Liver (tissue), 9 donors: Measurements from ENCODE around the gene NCF4. TPM values are rescaled to one million over a fixed set of nuclear protein-coding genes. Genes with fewer than 3 reads are reported as not detected.

ENCODE experiments used
- DNase-seq: peaks from one replicate; pipeline ENCODE4 v3.0.0-alpha.2; 2017; ENCODE audit warnings: low spot score
- H3K27ac ChIP-seq, 2 donors: one replicate each; pipeline ENCODE4 v1.7.0; 2013; ENCODE audit warnings: inconsistent platforms in 2 of 2, low read length in 2 of 2, control low read depth in 1 of 2, low read depth in 1 of 2, mild to moderate bottlenecking in 1 of 2
- H3K27me3 ChIP-seq, 4 donors: one replicate each; pipeline versions ENCODE4 v1.6.1 to v1.7.0; 2013; ENCODE audit warnings: low read length in 3 of 4, inconsistent platforms in 1 of 4, mild to moderate bottlenecking in 1 of 4, moderate library complexity in 1 of 4; ENCODE audit not compliant: control insufficient read depth in 4 of 4, insufficient read depth in 4 of 4
- H3K36me3 ChIP-seq, 4 donors: one replicate each; pipeline versions ENCODE4 v1.6.1 to v1.7.0; 2013; ENCODE audit warnings: low read length in 3 of 4, mild to moderate bottlenecking in 3 of 4, low read depth in 1 of 4, moderate library complexity in 1 of 4; ENCODE audit not compliant: control insufficient read depth in 4 of 4, insufficient read depth in 3 of 4
- H3K4me1 ChIP-seq, 4 donors: one replicate each; pipeline versions ENCODE4 v1.6.1 to v1.7.0; 2013; ENCODE audit warnings: low read length in 3 of 4, mild to moderate bottlenecking in 3 of 4, moderate library complexity in 1 of 4; ENCODE audit not compliant: control insufficient read depth in 4 of 4, insufficient read depth in 4 of 4
- H3K4me3 ChIP-seq, 3 donors: one replicate each; pipeline versions ENCODE4 v1.6.1 to v1.7.0; 2013; ENCODE audit warnings: low read length in 3 of 3, control low read depth in 1 of 3, low read depth in 1 of 3, mild to moderate bottlenecking in 1 of 3
- H3K9ac ChIP-seq, 2 donors: one replicate each; pipeline ENCODE4 v1.7.0; 2013; ENCODE audit warnings: low read length in 2 of 2, mild to moderate bottlenecking in 2 of 2, moderate library complexity in 2 of 2, control low read depth in 1 of 2, low read depth in 1 of 2
- H3K9me3 ChIP-seq, 4 donors: one replicate each; pipeline versions ENCODE4 v1.6.1 to v1.7.0; 2013; ENCODE audit warnings: low read length in 3 of 4; ENCODE audit not compliant: control insufficient read depth in 4 of 4
- CTCF ChIP-seq: fragments of 150-350 bp; IDR thresholded peaks from 2 replicates; pipeline ENCODE4 v1.5.1; 2017; ENCODE audit warnings: improper control_type of control experiment, low read depth, low read length; ENCODE audit not compliant: missing input control
- EGR1 ChIP-seq, 2 donors: IDR thresholded peaks; 2 replicates each; pipeline ENCODE4 v1.6.1; 2016 to 2018; ENCODE audit warnings: antibody characterized with exemption in 2 of 2, low read depth in 2 of 2
- FOXA1 ChIP-seq: IDR thresholded peaks from 2 replicates; pipeline ENCODE4 v1.6.1; 2016; ENCODE audit warnings: antibody characterized with exemption
- FOXA2 ChIP-seq: IDR thresholded peaks from 2 replicates; pipeline ENCODE4 v1.6.1; 2016; ENCODE audit warnings: antibody characterized with exemption
- GABPA ChIP-seq, 2 donors: IDR thresholded peaks in 1 of 2; conservative IDR thresholded peaks in 1 of 2; 2 replicates each; pipeline ENCODE4 v1.6.1; 2016; ENCODE audit warnings: antibody characterized with exemption in 2 of 2, mild to moderate bottlenecking in 1 of 2, moderate library complexity in 1 of 2
- HNF4A ChIP-seq, 2 donors: conservative IDR thresholded peaks; 2 replicates each; pipeline ENCODE4 v1.6.1; 2016; ENCODE audit warnings: antibody characterized with exemption in 2 of 2, mild to moderate bottlenecking in 2 of 2
- HNF4G ChIP-seq: IDR thresholded peaks from 2 replicates; pipeline ENCODE4 v1.6.1; 2016; ENCODE audit warnings: antibody characterized with exemption
- NR2F2 ChIP-seq: IDR thresholded peaks from 2 replicates; pipeline ENCODE4 v1.6.1; 2016; ENCODE audit warnings: antibody characterized with exemption
- RAD21 ChIP-seq, 2 donors: IDR thresholded peaks; 2 replicates each; pipeline ENCODE4 v1.6.1; 2016; ENCODE audit warnings: antibody characterized with exemption in 2 of 2, mild to moderate bottlenecking in 2 of 2
- RXRA ChIP-seq, 2 donors: IDR thresholded peaks; 2 replicates each; pipeline ENCODE4 v1.6.1; 2017 to 2018; ENCODE audit warnings: antibody characterized with exemption in 2 of 2, mild to moderate bottlenecking in 1 of 2
- SP1 ChIP-seq: IDR thresholded peaks from 2 replicates; pipeline ENCODE4 v1.6.1; 2018; ENCODE audit warnings: antibody characterized with exemption, mild to moderate bottlenecking
- TAF1 ChIP-seq: conservative IDR thresholded peaks from 2 replicates; pipeline ENCODE4 v1.6.1; 2016; ENCODE audit warnings: antibody characterized with exemption, mild to moderate bottlenecking
- YY1 ChIP-seq: IDR thresholded peaks from 2 replicates; pipeline ENCODE4 v1.6.1; 2016; ENCODE audit warnings: antibody characterized with exemption, mild to moderate bottlenecking
- WGBS: extraction: QIAGEN DNeasy Blood & Tissue Kit; methylation state at CpG from one replicate; pipeline ENCODE4 v1.1.7; 2013; 5-methylcytosine and 5-hydroxymethylcytosine counted together
- polyA plus RNA-seq, 2 donors: library from polyadenylated mRNA; stranded (reverse) in 1 of 2; unstranded in 1 of 2; fragments of 200-250 nt in 1 of 2; fragments of >200 nt in 1 of 2; fragmentation: Nextera tagmentation in 1 of 2; extraction: Ambion mirVana in 1 of 2; gene quantifications; one replicate each; pipeline versions ENCODE4 v1.2.1 to v1.2.3, GENCODE V29; 2013 to 2015
- total RNA-seq, 2 donors: library from RNA; depleted of rRNA; stranded (reverse); fragments of >200 nt; gene quantifications; one replicate each; pipeline ENCODE4 v1.2.3, GENCODE V29; 2014
- TF ChIP-seq, protein P1 (sequence below): IDR thresholded peaks from 2 replicates; pipeline ENCODE4 v1.6.1; 2016; ENCODE audit warnings: antibody characterized with exemption, mild to moderate bottlenecking
- TF ChIP-seq, protein P2 (sequence below): IDR thresholded peaks from 2 replicates; pipeline ENCODE4 v1.6.1; 2016; ENCODE audit warnings: antibody characterized with exemption
- TF ChIP-seq, protein P3 (sequence below): IDR thresholded peaks from 2 replicates; pipeline ENCODE4 v1.6.1; 2016; ENCODE audit warnings: antibody characterized with exemption
- TF ChIP-seq, protein P4 (sequence below): IDR thresholded peaks from 2 replicates; pipeline ENCODE4 v1.6.1; 2016; ENCODE audit warnings: antibody characterized with exemption
- donor health status: healthy.
- donor health status: healthy.
- donor health status: healthy.
- donor health status: healthy.
- donor health status: healthy.

NCF4 gene
- total and polyA plus RNA-seq, 4 donors: 3.9 to 14.3 (median 5.4) TPM

GRCh38 chr22:36926309-36926708 is 65.5 kb downstream of the NCF4 start:
- H3K9ac ChIP-seq: no peak overlapping the region
- no peaks in the 10 kb centered on the region for H3K9me3 ChIP-seq
- DNase-seq: no peak
- no peaks in the 10 kb centered on the region for H3K36me3 ChIP-seq
- peaks cover 0 to 4% (median 0%) of the 10 kb centered on the region in 4 donors for H3K27me3 ChIP-seq
- no peak overlapping the region for H3K27ac ChIP-seq
- WGBS: 86% methylated on average over 6 of the region's 6 CpGs
- H3K4me3 ChIP-seq: no peak overlapping the region
- no peak for TF ChIP-seq HNF4A (conservative IDR thresholded peaks at IDR 0.05)
- TF ChIP-seq RXRA (IDR thresholded peaks at IDR 0.05): no peak
- no peak for TF ChIP-seq YY1
- no peak for TF ChIP-seq TAF1
- no peak for TF ChIP-seq CTCF
- no peak for TF ChIP-seq NR2F2
- no peaks in the 10 kb centered on the region for H3K4me1 ChIP-seq

DNA sequence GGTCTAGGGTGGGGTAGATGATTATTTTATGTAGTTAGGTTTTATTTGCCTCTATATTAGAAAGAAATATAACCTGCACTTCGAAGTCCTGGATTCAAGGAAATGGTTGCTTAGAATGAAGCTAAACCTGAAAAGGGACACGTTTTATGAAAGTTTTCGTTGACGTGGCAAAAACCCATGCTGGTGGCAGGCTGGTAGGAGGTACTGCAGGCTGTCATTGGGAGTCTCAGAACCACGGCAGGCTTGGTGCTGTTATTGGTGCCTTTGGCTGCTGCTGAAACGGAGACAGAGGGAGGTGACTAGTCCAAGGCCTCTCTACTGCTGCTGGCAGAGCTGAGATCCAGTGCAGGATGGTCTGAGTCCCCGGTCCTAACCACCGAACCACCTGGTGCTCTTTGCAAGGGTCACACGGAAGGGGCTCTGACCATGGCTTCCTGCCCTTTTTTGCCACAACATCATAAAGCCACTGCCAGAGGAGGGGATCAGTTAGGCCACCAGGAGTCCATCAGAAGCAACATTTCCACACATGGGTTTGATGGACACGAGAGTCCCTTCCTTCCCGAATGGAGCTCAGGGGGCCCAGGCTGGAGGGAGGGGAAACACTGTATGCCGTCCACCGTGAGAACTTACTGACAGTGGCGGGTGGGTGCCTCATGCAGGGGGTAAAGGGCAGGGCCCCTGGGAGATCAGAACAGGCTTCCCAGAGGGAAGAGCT is 66.1 kb downstream of the NCF4 start:
- H3K36me3 ChIP-seq: no peaks in the 10 kb centered on the region
- 70% methylated on average over 14 of the region's 14 CpGs for WGBS

More for the DNA sequence above, 66.1 kb downstream of the NCF4 start:
- Histone ChIP-seq H3K9ac (no peak overlapping the region), H3K4me1 (no peaks in the 10 kb centered on the region), H3K27me3 (peaks cover 0 to 2% (median 0%) of the 10 kb centered on the region in 4 donors), H3K4me3 (no peak overlapping the region), H3K9me3 (no peaks in the 10 kb centered on the region), H3K27ac (no peak overlapping the region)
- DNase-seq: no peak
- TF ChIP-seq HNF4G (no peak), SP1 (no peak), TAF1 (no peak), FOXA2 (no peak), RAD21 (IDR thresholded peaks at IDR 0.05) (no peak), FOXA1 (no peak), EGR1 (IDR thresholded peaks at IDR 0.05; ENCODE audit: low read depth in 2 of 2) (no peak), HNF4A (conservative IDR thresholded peaks at IDR 0.05) (no peak), RXRA (IDR thresholded peaks at IDR 0.05) (no peak), GABPA (IDR thresholded peaks at IDR 0.05 in 1 of 2, conservative IDR thresholded peaks at IDR 0.05 in 1 of 2) (no peak)
- TF ChIP-seq, protein P1, sequence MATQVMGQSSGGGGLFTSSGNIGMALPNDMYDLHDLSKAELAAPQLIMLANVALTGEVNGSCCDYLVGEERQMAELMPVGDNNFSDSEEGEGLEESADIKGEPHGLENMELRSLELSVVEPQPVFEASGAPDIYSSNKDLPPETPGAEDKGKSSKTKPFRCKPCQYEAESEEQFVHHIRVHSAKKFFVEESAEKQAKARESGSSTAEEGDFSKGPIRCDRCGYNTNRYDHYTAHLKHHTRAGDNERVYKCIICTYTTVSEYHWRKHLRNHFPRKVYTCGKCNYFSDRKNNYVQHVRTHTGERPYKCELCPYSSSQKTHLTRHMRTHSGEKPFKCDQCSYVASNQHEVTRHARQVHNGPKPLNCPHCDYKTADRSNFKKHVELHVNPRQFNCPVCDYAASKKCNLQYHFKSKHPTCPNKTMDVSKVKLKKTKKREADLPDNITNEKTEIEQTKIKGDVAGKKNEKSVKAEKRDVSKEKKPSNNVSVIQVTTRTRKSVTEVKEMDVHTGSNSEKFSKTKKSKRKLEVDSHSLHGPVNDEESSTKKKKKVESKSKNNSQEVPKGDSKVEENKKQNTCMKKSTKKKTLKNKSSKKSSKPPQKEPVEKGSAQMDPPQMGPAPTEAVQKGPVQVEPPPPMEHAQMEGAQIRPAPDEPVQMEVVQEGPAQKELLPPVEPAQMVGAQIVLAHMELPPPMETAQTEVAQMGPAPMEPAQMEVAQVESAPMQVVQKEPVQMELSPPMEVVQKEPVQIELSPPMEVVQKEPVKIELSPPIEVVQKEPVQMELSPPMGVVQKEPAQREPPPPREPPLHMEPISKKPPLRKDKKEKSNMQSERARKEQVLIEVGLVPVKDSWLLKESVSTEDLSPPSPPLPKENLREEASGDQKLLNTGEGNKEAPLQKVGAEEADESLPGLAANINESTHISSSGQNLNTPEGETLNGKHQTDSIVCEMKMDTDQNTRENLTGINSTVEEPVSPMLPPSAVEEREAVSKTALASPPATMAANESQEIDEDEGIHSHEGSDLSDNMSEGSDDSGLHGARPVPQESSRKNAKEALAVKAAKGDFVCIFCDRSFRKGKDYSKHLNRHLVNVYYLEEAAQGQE: no peak
- TF ChIP-seq, protein P2, sequence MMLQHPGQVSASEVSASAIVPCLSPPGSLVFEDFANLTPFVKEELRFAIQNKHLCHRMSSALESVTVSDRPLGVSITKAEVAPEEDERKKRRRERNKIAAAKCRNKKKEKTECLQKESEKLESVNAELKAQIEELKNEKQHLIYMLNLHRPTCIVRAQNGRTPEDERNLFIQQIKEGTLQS: no peak
- TF ChIP-seq, protein P3, sequence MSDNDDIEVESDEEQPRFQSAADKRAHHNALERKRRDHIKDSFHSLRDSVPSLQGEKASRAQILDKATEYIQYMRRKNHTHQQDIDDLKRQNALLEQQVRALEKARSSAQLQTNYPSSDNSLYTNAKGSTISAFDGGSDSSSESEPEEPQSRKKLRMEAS: no peak
- TF ChIP-seq, protein P4, sequence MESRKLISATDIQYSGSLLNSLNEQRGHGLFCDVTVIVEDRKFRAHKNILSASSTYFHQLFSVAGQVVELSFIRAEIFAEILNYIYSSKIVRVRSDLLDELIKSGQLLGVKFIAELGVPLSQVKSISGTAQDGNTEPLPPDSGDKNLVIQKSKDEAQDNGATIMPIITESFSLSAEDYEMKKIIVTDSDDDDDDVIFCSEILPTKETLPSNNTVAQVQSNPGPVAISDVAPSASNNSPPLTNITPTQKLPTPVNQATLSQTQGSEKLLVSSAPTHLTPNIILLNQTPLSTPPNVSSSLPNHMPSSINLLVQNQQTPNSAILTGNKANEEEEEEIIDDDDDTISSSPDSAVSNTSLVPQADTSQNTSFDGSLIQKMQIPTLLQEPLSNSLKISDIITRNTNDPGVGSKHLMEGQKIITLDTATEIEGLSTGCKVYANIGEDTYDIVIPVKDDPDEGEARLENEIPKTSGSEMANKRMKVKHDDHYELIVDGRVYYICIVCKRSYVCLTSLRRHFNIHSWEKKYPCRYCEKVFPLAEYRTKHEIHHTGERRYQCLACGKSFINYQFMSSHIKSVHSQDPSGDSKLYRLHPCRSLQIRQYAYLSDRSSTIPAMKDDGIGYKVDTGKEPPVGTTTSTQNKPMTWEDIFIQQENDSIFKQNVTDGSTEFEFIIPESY: no peak
